GM10248 (cell line): ENCODE results near the gene DAAM1.

ENCODE experiments used
- CTCF ChIA-PET: fragments of 300-600 bp; sonication (Branson Sonifier 250); formaldehyde crosslinking; extraction: SDS; loops from one replicate; lab custom pipeline; 2021; ENCODE audit warnings: antibody characterized with exemption; lab: Yijun Ruan, JAX
- POLR2A ChIA-PET: fragments of 350-650 bp; sonication (Branson Sonifier 250); formaldehyde crosslinking; extraction: SDS; loops from one replicate; lab custom pipeline; 2020; ENCODE audit warnings: antibody characterized with exemption; lab: Yijun Ruan, JAX
- DNase-seq: peaks from one replicate; pipeline ENCODE4 v3.0.0; 2012; ENCODE audit errors: extremely low spot score
- CTCF ChIP-seq: IDR thresholded peaks from 2 replicates; pipeline ENCODE4 v1.5.1; 2012; ENCODE audit warnings: mild to moderate bottlenecking, low read depth; ENCODE audit errors: extremely low read depth, missing control alignments, control extremely low read depth

The DAAM1 gene

GRCh38 chr14:59243174-59243573 lies 54.7 kb downstream of the DAAM1 start:
- no peak for DNase-seq
- ChIA-PET POLR2A (no interaction called here), CTCF (interaction anchor here (1.1 to 1.9 kb wide), 3 partner anchors 8 to 69 kb away, joined by 3 to 5 read pairs (median 3); no protein-coding TSS in a partner anchor)
- no peak for TF ChIP-seq CTCF

- no peak for DNase-seq
- TF ChIP-seq CTCF: no peak
- ChIA-PET POLR2A (no interaction called here), CTCF (interaction anchor here (1.9 kb wide), 1 partner anchor 10 kb away, joined by 5 read pairs; no protein-coding TSS in a partner anchor)
These were observed 56.1 kb downstream of the DAAM1 start for GRCh38 chr14:59244581-59244980.

- DNase-seq: peak; percentile 34
- no peak for TF ChIP-seq CTCF
- ChIA-PET POLR2A (no interaction called here), CTCF (no interaction called here)
These were observed 57.4 kb downstream of the DAAM1 start for GRCh38 chr14:59245809-59246295.

GRCh38 chr14:59246566-59246965 lies 58.1 kb downstream of the DAAM1 start:
- no peak for TF ChIP-seq CTCF
- ChIA-PET POLR2A (no interaction called here), CTCF (no interaction called here)
- no peak for DNase-seq

- POLR2A ChIA-PET: no interaction called here
- CTCF ChIA-PET: interaction anchor here (1.5 kb wide), 2 partner anchors 8 to 17 kb away, joined by 3 to 5 read pairs; no protein-coding TSS in a partner anchor
- DNase-seq: no peak
- no peak for TF ChIP-seq CTCF
These were observed 59.5 kb downstream of the DAAM1 start for GRCh38 chr14:59247801-59248584.

- no peak for DNase-seq
- TF ChIP-seq CTCF: no peak
- ChIA-PET POLR2A (no interaction called here), CTCF (no interaction called here)
These were observed 60.6 kb downstream of the DAAM1 start for GRCh38 chr14:59249029-59249428.
